HepG2 (cell line): ENCODE measurements around the gene DAG1.

Source experiments
- ESRRA ChIP-seq: sonication (generic); formaldehyde crosslinking; IDR thresholded peaks from 2 replicates; pipeline ENCODE4 v1.5.1; 2020; ENCODE audit warnings: mild to moderate bottlenecking, low read depth, missing genetic modification reagents
- HDAC2 ChIP-seq: sonication (generic); formaldehyde crosslinking; IDR thresholded peaks from 2 replicates; pipeline ENCODE4 v1.4.0; 2020; ENCODE audit warnings: missing genetic modification reagents
- SMAD1 ChIP-seq: sonication (generic); formaldehyde crosslinking; IDR thresholded peaks from 2 replicates; pipeline ENCODE4 v1.4.0; 2020; ENCODE audit warnings: missing genetic modification reagents, low read depth, mild to moderate bottlenecking, borderline replicate concordance
- SUZ12 ChIP-seq: fragments of 150-350 bp; IDR thresholded peaks from 2 replicates; pipeline ENCODE4 v1.6.1; 2014; ENCODE audit warnings: low read depth, low read length
- ZFP36 ChIP-seq: fragments of 150-350 bp; IDR thresholded peaks from 2 replicates; pipeline ENCODE4 v1.6.1; 2018; ENCODE audit warnings: borderline replicate concordance, low read length, low read depth; ENCODE audit not compliant: partially characterized antibody
- ZNF24 ChIP-seq: fragments of 450-650 bp; IDR thresholded peaks from 2 replicates; pipeline ENCODE4 v1.6.1; 2017; ENCODE audit warnings: antibody characterized with exemption, mild to moderate bottlenecking

GRCh38 chr3:49553324-49553691, 83.2 kb downstream of the DAG1 start:
- TF ChIP-seq SMAD1, result no peak
- TF ChIP-seq ZFP36, result no peak
- no peak for TF ChIP-seq ESRRA (CRISPR knock-in tag)
- TF ChIP-seq SUZ12, result no peak
- no peak for TF ChIP-seq ZNF24
- TF ChIP-seq HDAC2 (CRISPR knock-in tag), result no peak
